HCT116 (cell line): ENCODE results near the gene ZNF2.

Experiments
- CEBPB ChIP-seq: IDR thresholded peaks from 2 replicates; pipeline ENCODE4 v1.6.1; 2012; ENCODE audit warnings: low read depth
- CTCF ChIP-seq, 3 experiments: fragments of 200-600 bp in 1 of 3; sonication (generic) in 1 of 3; IDR thresholded peaks in 2 of 3; conservative IDR thresholded peaks in 1 of 3; 2 replicates each; pipeline ENCODE4 v1.5.1; 2012 to 2017; ENCODE audit warnings: low read depth in 2 of 3, low read length in 2 of 3, antibody characterized with exemption in 1 of 3, borderline replicate concordance in 1 of 3, control low read depth in 1 of 3, mild to moderate bottlenecking in 1 of 3, mixed read lengths in 1 of 3, mixed run types in 1 of 3, moderate library complexity in 1 of 3; ENCODE audit not compliant: insufficient read depth in 1 of 3
- ELF1 ChIP-seq: IDR thresholded peaks from 2 replicates; pipeline ENCODE4 v1.6.1; 2012; ENCODE audit warnings: low read depth, borderline replicate concordance
- EZH2 ChIP-seq: fragments of 200-600 bp; sonication (generic); IDR thresholded peaks from 2 replicates; pipeline ENCODE4 v1.6.1; 2017; ENCODE audit warnings: antibody characterized with exemption, mixed run types
- FOSL1 ChIP-seq: IDR thresholded peaks from 2 replicates; pipeline ENCODE4 v1.6.1; 2012; ENCODE audit warnings: low read depth
- MAX ChIP-seq: IDR thresholded peaks from 2 replicates; pipeline ENCODE4 v1.6.1; 2012
- POLR2AphosphoS5 ChIP-seq: IDR thresholded peaks from 2 replicates; pipeline ENCODE4 v1.6.1; 2011; ENCODE audit warnings: mild to moderate bottlenecking, low read depth, low read length, moderate library complexity
- RAD21 ChIP-seq: IDR thresholded peaks from 2 replicates; pipeline ENCODE4 v1.6.1; 2012; ENCODE audit warnings: low read depth, mild to moderate bottlenecking
- REST ChIP-seq: IDR thresholded peaks from 2 replicates; pipeline ENCODE4 v1.6.1; 2012; ENCODE audit warnings: low read depth
- ZNF274 ChIP-seq: fragments of 200-500 bp; sonication (Bioruptor generic); IDR thresholded peaks from 2 replicates; pipeline ENCODE4 v1.6.1; 2014; ENCODE audit warnings: mild to moderate bottlenecking, low read depth, low read length, inconsistent platforms
- TF ChIP-seq, protein P1 (sequence below): IDR thresholded peaks from 2 replicates; pipeline ENCODE4 v1.6.1; 2012

DNA sequence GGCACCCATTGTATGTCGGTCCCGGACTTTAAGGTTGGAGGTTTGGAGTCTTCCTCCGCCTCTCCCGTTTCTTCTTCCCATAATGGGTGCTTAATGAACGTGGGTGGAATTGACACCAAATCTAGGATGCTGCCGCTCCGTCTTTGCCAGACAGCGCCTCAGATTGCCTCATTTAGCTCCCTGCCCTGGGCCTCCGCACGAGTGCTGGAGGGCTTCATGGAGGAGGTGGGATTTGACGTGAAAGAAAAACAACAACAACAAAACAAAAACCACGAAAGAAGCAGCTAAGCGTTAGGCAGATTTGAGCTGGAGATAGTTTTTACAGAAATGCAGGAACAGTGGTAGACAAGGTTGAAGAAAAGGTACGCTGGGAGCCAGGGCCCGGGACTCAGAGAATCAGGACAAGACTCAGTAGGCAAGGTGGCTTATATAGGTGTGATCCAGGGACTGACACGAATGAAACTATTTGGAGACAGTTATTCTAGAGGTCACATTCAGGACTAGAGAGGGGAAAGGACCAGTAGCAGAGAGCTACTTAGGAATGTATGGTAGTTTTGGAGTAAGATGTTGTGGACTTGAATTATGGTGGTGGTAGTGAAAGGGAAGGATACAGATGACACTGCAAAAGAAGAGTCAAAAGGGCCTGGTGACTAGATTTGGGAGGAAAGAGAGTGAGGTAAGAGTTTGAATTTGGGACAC lies 605 bp downstream of the ZNF2 start:
- no peak for TF ChIP-seq CTCF (IDR thresholded peaks at IDR 0.05 in 2 of 3, conservative IDR thresholded peaks at IDR 0.05 in 1 of 3; ENCODE audit: borderline replicate concordance in 1 of 3, insufficient read depth in 1 of 3, low read depth in 2 of 3, low read length in 2 of 3)
- no peak for TF ChIP-seq EZH2
- TF ChIP-seq, protein P1, sequence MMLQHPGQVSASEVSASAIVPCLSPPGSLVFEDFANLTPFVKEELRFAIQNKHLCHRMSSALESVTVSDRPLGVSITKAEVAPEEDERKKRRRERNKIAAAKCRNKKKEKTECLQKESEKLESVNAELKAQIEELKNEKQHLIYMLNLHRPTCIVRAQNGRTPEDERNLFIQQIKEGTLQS, result no peak
- no peak for TF ChIP-seq ZNF274
- TF ChIP-seq CEBPB, result no peak
- no peak for TF ChIP-seq RAD21
- no peak for TF ChIP-seq POLR2AphosphoS5
- no peak for TF ChIP-seq FOSL1
- TF ChIP-seq REST, result no peak
- TF ChIP-seq ELF1, result no peak
- no peak for TF ChIP-seq MAX
